ENCODE results near the gene OR2L2.

Gene OR2L2, protein sequence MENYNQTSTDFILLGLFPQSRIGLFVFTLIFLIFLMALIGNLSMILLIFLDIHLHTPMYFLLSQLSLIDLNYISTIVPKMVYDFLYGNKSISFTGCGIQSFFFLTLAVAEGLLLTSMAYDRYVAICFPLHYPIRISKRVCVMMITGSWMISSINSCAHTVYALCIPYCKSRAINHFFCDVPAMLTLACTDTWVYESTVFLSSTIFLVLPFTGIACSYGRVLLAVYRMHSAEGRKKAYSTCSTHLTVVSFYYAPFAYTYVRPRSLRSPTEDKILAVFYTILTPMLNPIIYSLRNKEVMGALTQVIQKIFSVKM

DNA sequence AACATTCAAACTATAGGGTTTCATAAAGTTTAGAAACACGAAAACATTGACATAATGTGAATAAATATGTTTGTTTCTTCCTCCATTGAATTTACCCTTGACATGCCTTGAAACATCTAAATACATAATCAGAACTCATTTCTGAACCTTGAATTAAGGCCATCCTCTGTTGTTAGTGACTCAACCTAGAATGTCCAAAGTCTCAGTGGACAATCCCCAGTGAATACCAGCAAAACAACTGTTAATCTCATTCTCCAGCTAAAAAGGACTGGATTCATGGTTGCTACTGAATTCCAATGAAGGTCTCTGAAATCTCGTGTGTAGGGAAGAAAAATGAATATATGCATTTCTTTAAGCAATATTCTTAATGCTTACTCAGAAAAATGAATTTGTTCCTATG, at the start of gene OR2L2:
TSS of gene OR2L2 (plus strand) at position 301 of the 400 bp plus-strand sequence. CDS start 8,198 bp downstream, outside the sequence.
- Histone ChIP-seq H3K4me3 (ENCODE audit: insufficient read depth, low read length, poor library complexity, severe bottlenecking) (no peak within 1 kb of the TSS), H3K27ac (ENCODE audit: low read depth, low read length) (no peak within 1 kb of the TSS), H3K36me3 (ENCODE audit: low read length) (no peaks in the 10 kb centered on the region), H3K9me3 (ENCODE audit: insufficient read depth, low read length) (peaks cover 4% of the 10 kb centered on the region; the same call in 1 of the 2 replicates), H4K20me1 (ENCODE audit: low read depth, low read length) (no peaks in the 10 kb centered on the region), H3K4me2 (ENCODE audit: low read depth, low read length, poor library complexity, severe bottlenecking) (no peak within 1 kb of the TSS), H3K9ac (ENCODE audit: low read length) (no peak within 1 kb of the TSS), H3K9me2 (replicated peaks; ENCODE audit: insufficient read depth, low read length) (no peaks in the 10 kb centered on the region), H3K27me3 (ENCODE audit: low read length) (no peaks in the 10 kb centered on the region), H2AFZ (ENCODE audit: low read depth, low read length, severe bottlenecking) (no peak within 1 kb of the TSS), H3K79me2 (ENCODE audit: insufficient read depth, low read length) (no peaks in the 10 kb centered on the region), H3F3A (ENCODE audit: insufficient read depth) (no peaks in the 10 kb centered on the region)
- no peak for TF ChIP-seq EZH2phosphoT487 (conservative IDR thresholded peaks at IDR 0.05; ENCODE audit: low read length)
- TF ChIP-seq, protein P1, sequence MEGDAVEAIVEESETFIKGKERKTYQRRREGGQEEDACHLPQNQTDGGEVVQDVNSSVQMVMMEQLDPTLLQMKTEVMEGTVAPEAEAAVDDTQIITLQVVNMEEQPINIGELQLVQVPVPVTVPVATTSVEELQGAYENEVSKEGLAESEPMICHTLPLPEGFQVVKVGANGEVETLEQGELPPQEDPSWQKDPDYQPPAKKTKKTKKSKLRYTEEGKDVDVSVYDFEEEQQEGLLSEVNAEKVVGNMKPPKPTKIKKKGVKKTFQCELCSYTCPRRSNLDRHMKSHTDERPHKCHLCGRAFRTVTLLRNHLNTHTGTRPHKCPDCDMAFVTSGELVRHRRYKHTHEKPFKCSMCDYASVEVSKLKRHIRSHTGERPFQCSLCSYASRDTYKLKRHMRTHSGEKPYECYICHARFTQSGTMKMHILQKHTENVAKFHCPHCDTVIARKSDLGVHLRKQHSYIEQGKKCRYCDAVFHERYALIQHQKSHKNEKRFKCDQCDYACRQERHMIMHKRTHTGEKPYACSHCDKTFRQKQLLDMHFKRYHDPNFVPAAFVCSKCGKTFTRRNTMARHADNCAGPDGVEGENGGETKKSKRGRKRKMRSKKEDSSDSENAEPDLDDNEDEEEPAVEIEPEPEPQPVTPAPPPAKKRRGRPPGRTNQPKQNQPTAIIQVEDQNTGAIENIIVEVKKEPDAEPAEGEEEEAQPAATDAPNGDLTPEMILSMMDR (IDR thresholded peaks at IDR 0.05; ENCODE audit: insufficient read depth, low read length, poor library complexity, severe bottlenecking), result no peak

DNA sequence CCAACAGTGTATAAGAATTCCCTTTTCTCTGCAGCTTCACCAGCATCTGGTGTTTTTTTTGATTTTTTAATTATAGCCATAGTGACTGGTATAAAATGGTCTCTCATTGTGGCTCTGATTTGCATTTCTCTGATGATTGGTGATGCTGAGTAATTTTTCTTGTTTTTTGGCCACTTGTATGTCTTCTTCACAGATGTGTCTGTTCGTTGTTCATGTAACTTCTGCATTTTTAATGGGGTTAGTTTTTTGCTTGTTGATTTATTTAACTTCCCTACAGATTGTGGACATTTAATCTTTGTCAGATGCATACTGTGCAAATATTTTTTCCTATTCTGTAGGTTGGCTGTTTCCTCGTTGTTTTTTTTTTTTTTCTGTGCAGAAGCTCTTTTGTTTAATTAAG, 36.9 kb upstream of the OR2L2 start:
- H3K27me3 ChIP-seq (ENCODE audit: low read length), result no peaks in the 10 kb centered on the region
- no peaks in the 10 kb centered on the region for H3F3A ChIP-seq (ENCODE audit: insufficient read depth)
- H2AFZ ChIP-seq (ENCODE audit: low read depth, low read length, severe bottlenecking), result no peak overlapping the region
- H3K27ac ChIP-seq (ENCODE audit: low read depth, low read length), result no peak overlapping the region
- H3K4me2 ChIP-seq (ENCODE audit: low read depth, low read length, poor library complexity, severe bottlenecking), result no peak overlapping the region
- no peaks in the 10 kb centered on the region for H3K9me3 ChIP-seq (ENCODE audit: insufficient read depth, low read length)
- no peak for TF ChIP-seq EZH2phosphoT487 (conservative IDR thresholded peaks at IDR 0.05; ENCODE audit: low read length)
- TF ChIP-seq, protein P1 (IDR thresholded peaks at IDR 0.05; ENCODE audit: insufficient read depth, low read length, poor library complexity, severe bottlenecking), result no peak
- H4K20me1 ChIP-seq (ENCODE audit: low read depth, low read length), result no peaks in the 10 kb centered on the region
- H3K79me2 ChIP-seq (ENCODE audit: insufficient read depth, low read length), result no peaks in the 10 kb centered on the region
- no peaks in the 10 kb centered on the region for H3K36me3 ChIP-seq (ENCODE audit: low read length)
- H3K9me2 ChIP-seq (replicated peaks; ENCODE audit: insufficient read depth, low read length), result no peaks in the 10 kb centered on the region
- H3K4me3 ChIP-seq (ENCODE audit: insufficient read depth, low read length, poor library complexity, severe bottlenecking), result no peak overlapping the region
- no peak overlapping the region for H3K9ac ChIP-seq (ENCODE audit: low read length)

GRCh38 chr1:247998811-247999210, 31.1 kb upstream of the OR2L2 start:
- no peaks in the 10 kb centered on the region for H3K36me3 ChIP-seq (ENCODE audit: low read length)
- no peaks in the 10 kb centered on the region for H3K9me3 ChIP-seq (ENCODE audit: insufficient read depth, low read length)
- no peak overlapping the region for H3K4me3 ChIP-seq (ENCODE audit: insufficient read depth, low read length, poor library complexity, severe bottlenecking)
- no peak overlapping the region for H3K27ac ChIP-seq (ENCODE audit: low read depth, low read length)
- H3K9me2 ChIP-seq (replicated peaks; ENCODE audit: insufficient read depth, low read length), result no peaks in the 10 kb centered on the region
- no peak overlapping the region for H2AFZ ChIP-seq (ENCODE audit: low read depth, low read length, severe bottlenecking)
- H3K9ac ChIP-seq (ENCODE audit: low read length), result no peak overlapping the region
- H3K27me3 ChIP-seq (ENCODE audit: low read length), result no peaks in the 10 kb centered on the region
- H4K20me1 ChIP-seq (ENCODE audit: low read depth, low read length), result no peaks in the 10 kb centered on the region
- no peaks in the 10 kb centered on the region for H3F3A ChIP-seq (ENCODE audit: insufficient read depth)
- TF ChIP-seq EZH2phosphoT487 (conservative IDR thresholded peaks at IDR 0.05; ENCODE audit: low read length), result no peak
- TF ChIP-seq, protein P1 (IDR thresholded peaks at IDR 0.05; ENCODE audit: insufficient read depth, low read length, poor library complexity, severe bottlenecking), result no peak
- H3K4me2 ChIP-seq (ENCODE audit: low read depth, low read length, poor library complexity, severe bottlenecking), result no peak overlapping the region
- no peaks in the 10 kb centered on the region for H3K79me2 ChIP-seq (ENCODE audit: insufficient read depth, low read length)
